HCT116 (cell line): Measurements from ENCODE around the gene XYLT1. TPM values are rescaled to one million over a fixed set of nuclear protein-coding genes. Genes with fewer than 3 reads are reported as not detected.

Source experiments
- ATAC-seq: fragments of 200-7000 bp; cut with Tn5 transposase; 2 replicates; pipeline ENCODE4 v1.9.1; 2020; ENCODE audit warnings: mild to moderate bottlenecking, moderate library complexity
- BruUV-seq: library from RNA; stranded (reverse); fragments of 400-500 nt; replicated peaks from 2 replicates; lab custom pipeline; 2021; lab: Mats Ljungman, UMichigan
- CTCF ChIA-PET: fragments of 300-600 bp; sonication (Branson Sonifier 250); formaldehyde crosslinking; loops from one replicate; lab custom pipeline; 2021; ENCODE audit warnings: antibody characterized with exemption; lab: Charles Lee
- POLR2A ChIA-PET: fragments of 300-600, 350-600 bp; sonication (Branson Sonifier 250); formaldehyde crosslinking; loops from one replicate; lab custom pipeline; 2021; ENCODE audit warnings: antibody characterized with exemption; lab: Charles Lee
- RAD21 ChIA-PET, 2 experiments: fragments of 300-600 bp; sonication (Branson Sonifier 250); formaldehyde crosslinking; loops; one replicate each; lab custom pipeline; 2023; ENCODE audit warnings: low total read pairs in 2 of 2; ENCODE audit not compliant: uncharacterized antibody in 2 of 2, unreplicated experiment in 2 of 2, low non-redundant PET in 1 of 2; lab: Charles Lee
- DNase-seq: peaks from one replicate; pipeline ENCODE4 v3.0.0-alpha.2; 2010; ENCODE audit warnings: low read depth, low spot score
- H2AFZ ChIP-seq: fragments of 200-600 bp; shearing (Covaris generic), sonication (generic); 2 replicates; pipeline ENCODE4 v1.6.1; 2017; ENCODE audit warnings: low read depth, mixed run types, mixed read lengths, antibody characterized with exemption, low read length; ENCODE audit not compliant: poor library complexity, severe bottlenecking
- H3K27ac ChIP-seq: 2 replicates; pipeline ENCODE4 v1.5.1; 2012; ENCODE audit warnings: low read depth, low read length
- H3K27me3 ChIP-seq: fragments of 200-600 bp; sonication (generic); 2 replicates; pipeline ENCODE4 v1.6.1; 2016; ENCODE audit warnings: mixed run types, low read length, mixed read lengths; ENCODE audit not compliant: insufficient read depth
- H3K36me3 ChIP-seq, 2 experiments: fragments of 200-500 bp in 1 of 2; fragments of 200-600 bp in 1 of 2; sonication (Bioruptor generic) in 1 of 2; sonication (generic) in 1 of 2; 2 replicates each; pipeline versions ENCODE4 v1.5.1 to v1.6.1; 2014 to 2016; ENCODE audit warnings: low read length in 2 of 2, inconsistent platforms in 1 of 2, mixed read lengths in 1 of 2, mixed run types in 1 of 2; ENCODE audit not compliant: insufficient read depth in 2 of 2, control insufficient read depth in 1 of 2
- H3K4me1 ChIP-seq, 2 experiments: fragments of 200-600 bp in 1 of 2; sonication (generic) in 1 of 2; 2 replicates each; pipeline versions ENCODE4 v1.5.1 to v1.6.1; 2012 to 2017; ENCODE audit warnings: low read length in 2 of 2, inconsistent platforms in 1 of 2, mild to moderate bottlenecking in 1 of 2, mixed read lengths in 1 of 2, mixed run types in 1 of 2, moderate library complexity in 1 of 2; ENCODE audit not compliant: insufficient read depth in 2 of 2, control insufficient read depth in 1 of 2
- H3K4me2 ChIP-seq: fragments of 200-600 bp; sonication (generic); 2 replicates; pipeline ENCODE4 v1.6.1; 2017; ENCODE audit warnings: mixed run types, low read length, mixed read lengths
- H3K4me3 ChIP-seq, 2 experiments: fragments of 200-600 bp in 1 of 2; sonication (generic) in 1 of 2; replicated peaks in 1 of 2; 2 replicates each; pipeline ENCODE4 v1.5.1; 2011 to 2016; ENCODE audit warnings: low read length in 2 of 2, control low read depth in 1 of 2, low read depth in 1 of 2, mild to moderate bottlenecking in 1 of 2, mixed read lengths in 1 of 2, mixed run types in 1 of 2
- H3K79me2 ChIP-seq: fragments of 200-600 bp; sonication (generic); 2 replicates; pipeline ENCODE4 v1.6.1; 2017; ENCODE audit warnings: mild to moderate bottlenecking, mixed run types, low read length, moderate library complexity, mixed read lengths; ENCODE audit not compliant: insufficient read depth
- H3K9ac ChIP-seq: fragments of 200-600 bp; sonication (generic); 2 replicates; pipeline ENCODE4 v1.6.1; 2016; ENCODE audit warnings: low read length, mixed read lengths
- H3K9me2 ChIP-seq: fragments of 200-600 bp; sonication (generic), shearing (Covaris generic); 2 replicates; pipeline ENCODE4 v1.6.1; 2017; ENCODE audit warnings: mixed run types, mild to moderate bottlenecking, moderate library complexity; ENCODE audit not compliant: insufficient read depth
- H3K9me3 ChIP-seq, 2 experiments: fragments of 200-500 bp in 1 of 2; fragments of 200-600 bp in 1 of 2; sonication (Bioruptor generic) in 1 of 2; sonication (generic) in 1 of 2; 2 replicates each; pipeline ENCODE4 v1.6.1; 2014 to 2017; ENCODE audit warnings: low read length in 2 of 2, mixed read lengths in 2 of 2, inconsistent platforms in 1 of 2, low read depth in 1 of 2, mild to moderate bottlenecking in 1 of 2, mixed run types in 1 of 2, moderate library complexity in 1 of 2; ENCODE audit not compliant: control insufficient read depth in 1 of 2, insufficient read depth in 1 of 2
- H4K20me1 ChIP-seq: fragments of 200-600 bp; sonication (generic), shearing (Covaris generic); 2 replicates; pipeline ENCODE4 v1.6.1; 2017; ENCODE audit warnings: mixed run types, mild to moderate bottlenecking, moderate library complexity; ENCODE audit not compliant: insufficient read depth
- ATF3 ChIP-seq: IDR thresholded peaks from 2 replicates; pipeline ENCODE4 v1.6.1; 2012
- CEBPB ChIP-seq: IDR thresholded peaks from 2 replicates; pipeline ENCODE4 v1.6.1; 2012; ENCODE audit warnings: low read depth
- EGR1 ChIP-seq: IDR thresholded peaks from 2 replicates; pipeline ENCODE4 v1.6.1; 2012; ENCODE audit warnings: low read depth
- ELF1 ChIP-seq: IDR thresholded peaks from 2 replicates; pipeline ENCODE4 v1.6.1; 2012; ENCODE audit warnings: low read depth, borderline replicate concordance
- EZH2 ChIP-seq: fragments of 200-600 bp; sonication (generic); IDR thresholded peaks from 2 replicates; pipeline ENCODE4 v1.6.1; 2017; ENCODE audit warnings: antibody characterized with exemption, mixed run types
- EZH2phosphoT487 ChIP-seq: fragments of 200-600 bp; IDR thresholded peaks from 2 replicates; pipeline ENCODE4 v1.6.1; 2018; ENCODE audit warnings: antibody characterized with exemption, borderline replicate concordance
- FOSL1 ChIP-seq: IDR thresholded peaks from 2 replicates; pipeline ENCODE4 v1.6.1; 2012; ENCODE audit warnings: low read depth
- JUND ChIP-seq: IDR thresholded peaks from 2 replicates; pipeline ENCODE4 v1.6.1; 2012
- POLR2A ChIP-seq: IDR thresholded peaks from 2 replicates; pipeline ENCODE4 v1.7.0; 2011; ENCODE audit warnings: borderline replicate concordance; ENCODE audit not compliant: insufficient read depth, insufficient read length; ENCODE audit errors: extremely low read depth
- POLR2AphosphoS5 ChIP-seq: IDR thresholded peaks from 2 replicates; pipeline ENCODE4 v1.6.1; 2011; ENCODE audit warnings: mild to moderate bottlenecking, low read depth, low read length, moderate library complexity
- RAD21 ChIP-seq: IDR thresholded peaks from 2 replicates; pipeline ENCODE4 v1.6.1; 2012; ENCODE audit warnings: low read depth, mild to moderate bottlenecking
- REST ChIP-seq: IDR thresholded peaks from 2 replicates; pipeline ENCODE4 v1.6.1; 2012; ENCODE audit warnings: low read depth
- SIN3A ChIP-seq: IDR thresholded peaks from 2 replicates; pipeline ENCODE4 v1.6.1; 2012; ENCODE audit warnings: low read depth
- SP1 ChIP-seq: IDR thresholded peaks from 2 replicates; pipeline ENCODE4 v1.6.1; 2012; ENCODE audit warnings: low read depth
- SRF ChIP-seq: IDR thresholded peaks from 2 replicates; pipeline ENCODE4 v1.6.1; 2012; ENCODE audit warnings: low read depth
- YY1 ChIP-seq: IDR thresholded peaks from 2 replicates; pipeline ENCODE4 v1.6.1; 2011; ENCODE audit warnings: low read length, low read depth, moderate library complexity, mild to moderate bottlenecking; ENCODE audit not compliant: insufficient replicate concordance; ENCODE audit errors: extremely low read depth
- ZFX ChIP-seq: fragments of 450-650 bp; IDR thresholded peaks from 2 replicates; pipeline ENCODE4 v1.6.1; 2017
- ZNF274 ChIP-seq: fragments of 200-500 bp; sonication (Bioruptor generic); IDR thresholded peaks from 2 replicates; pipeline ENCODE4 v1.6.1; 2014; ENCODE audit warnings: mild to moderate bottlenecking, low read depth, low read length, inconsistent platforms
- intact Hi-C: fragments of 100-400 bp; cut with micrococcal nuclease; formaldehyde crosslinking; loops from 2 replicates; pipeline ENCODE4 v1.10.0; 2022
- total RNA-seq: library from RNA; stranded (reverse); gene quantifications from one replicate; pipeline ENCODE4 v1.2.1, GENCODE V29; 2021; ENCODE audit not compliant: unreplicated experiment
- TF ChIP-seq, protein P1 (sequence below): IDR thresholded peaks from 2 replicates; pipeline ENCODE4 v1.6.1; 2012
- TF ChIP-seq, protein P2 (sequence below): IDR thresholded peaks from 2 replicates; pipeline ENCODE4 v1.6.1; 2011; ENCODE audit warnings: mild to moderate bottlenecking, low read length, moderate library complexity; ENCODE audit not compliant: insufficient replicate concordance; ENCODE audit errors: extremely low read depth

XYLT1 gene
- total RNA-seq, 1 experiment from 2014 or later: 4.5 TPM

- BruUV-seq: no TSS peak
- no peaks in the 10 kb centered on the region for H3K36me3 ChIP-seq
- intact Hi-C loops: no loop called here
- H3K9ac ChIP-seq: no peak overlapping the region
- H4K20me1 ChIP-seq: no peaks in the 10 kb centered on the region
- H3K4me2 ChIP-seq: peak overlapping the region; percentile 21; the same call in 1 of the 2 replicates
- no peak overlapping the region for H2AFZ ChIP-seq
- POLR2A ChIA-PET: no interaction called here
- H3K27ac ChIP-seq: no peak overlapping the region
- no peaks in the 10 kb centered on the region for H3K79me2 ChIP-seq
- RAD21 ChIA-PET: no interaction called here
- H3K9me2 ChIP-seq: no peaks in the 10 kb centered on the region
- no peak for ATAC-seq
- H3K4me3 ChIP-seq: no peak overlapping the region
- H3K27me3 ChIP-seq: no peaks in the 10 kb centered on the region; the same call in 1 of the 2 replicates
- DNase-seq: no peak
- H3K9me3 ChIP-seq: no peaks in the 10 kb centered on the region
- TF ChIP-seq YY1 (no peak), SRF (no peak), EGR1 (no peak), SIN3A (no peak), ZFX (no peak), CEBPB (no peak), POLR2AphosphoS5 (no peak), FOSL1 (no peak), ZNF274 (no peak), EZH2 (no peak), EZH2phosphoT487 (no peak), POLR2A (no peak), REST (no peak), JUND (no peak), ELF1 (no peak), ATF3 (no peak), RAD21 (no peak), SP1 (no peak)
- TF ChIP-seq, protein P1, sequence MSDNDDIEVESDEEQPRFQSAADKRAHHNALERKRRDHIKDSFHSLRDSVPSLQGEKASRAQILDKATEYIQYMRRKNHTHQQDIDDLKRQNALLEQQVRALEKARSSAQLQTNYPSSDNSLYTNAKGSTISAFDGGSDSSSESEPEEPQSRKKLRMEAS: no peak
- TF ChIP-seq, protein P2, sequence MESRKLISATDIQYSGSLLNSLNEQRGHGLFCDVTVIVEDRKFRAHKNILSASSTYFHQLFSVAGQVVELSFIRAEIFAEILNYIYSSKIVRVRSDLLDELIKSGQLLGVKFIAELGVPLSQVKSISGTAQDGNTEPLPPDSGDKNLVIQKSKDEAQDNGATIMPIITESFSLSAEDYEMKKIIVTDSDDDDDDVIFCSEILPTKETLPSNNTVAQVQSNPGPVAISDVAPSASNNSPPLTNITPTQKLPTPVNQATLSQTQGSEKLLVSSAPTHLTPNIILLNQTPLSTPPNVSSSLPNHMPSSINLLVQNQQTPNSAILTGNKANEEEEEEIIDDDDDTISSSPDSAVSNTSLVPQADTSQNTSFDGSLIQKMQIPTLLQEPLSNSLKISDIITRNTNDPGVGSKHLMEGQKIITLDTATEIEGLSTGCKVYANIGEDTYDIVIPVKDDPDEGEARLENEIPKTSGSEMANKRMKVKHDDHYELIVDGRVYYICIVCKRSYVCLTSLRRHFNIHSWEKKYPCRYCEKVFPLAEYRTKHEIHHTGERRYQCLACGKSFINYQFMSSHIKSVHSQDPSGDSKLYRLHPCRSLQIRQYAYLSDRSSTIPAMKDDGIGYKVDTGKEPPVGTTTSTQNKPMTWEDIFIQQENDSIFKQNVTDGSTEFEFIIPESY: no peak
- CTCF ChIA-PET: no interaction called here
- H3K4me1 ChIP-seq: peaks cover 21 to 31% of the 10 kb centered on the region in 2 experiments; a peak in 3 of 4 replicates
Observed at GRCh38 chr16:17305694-17306093, 165.1 kb downstream of the XYLT1 start.
